Measurements from ENCODE around the gene INPP4B.

INPP4B gene

DNA sequence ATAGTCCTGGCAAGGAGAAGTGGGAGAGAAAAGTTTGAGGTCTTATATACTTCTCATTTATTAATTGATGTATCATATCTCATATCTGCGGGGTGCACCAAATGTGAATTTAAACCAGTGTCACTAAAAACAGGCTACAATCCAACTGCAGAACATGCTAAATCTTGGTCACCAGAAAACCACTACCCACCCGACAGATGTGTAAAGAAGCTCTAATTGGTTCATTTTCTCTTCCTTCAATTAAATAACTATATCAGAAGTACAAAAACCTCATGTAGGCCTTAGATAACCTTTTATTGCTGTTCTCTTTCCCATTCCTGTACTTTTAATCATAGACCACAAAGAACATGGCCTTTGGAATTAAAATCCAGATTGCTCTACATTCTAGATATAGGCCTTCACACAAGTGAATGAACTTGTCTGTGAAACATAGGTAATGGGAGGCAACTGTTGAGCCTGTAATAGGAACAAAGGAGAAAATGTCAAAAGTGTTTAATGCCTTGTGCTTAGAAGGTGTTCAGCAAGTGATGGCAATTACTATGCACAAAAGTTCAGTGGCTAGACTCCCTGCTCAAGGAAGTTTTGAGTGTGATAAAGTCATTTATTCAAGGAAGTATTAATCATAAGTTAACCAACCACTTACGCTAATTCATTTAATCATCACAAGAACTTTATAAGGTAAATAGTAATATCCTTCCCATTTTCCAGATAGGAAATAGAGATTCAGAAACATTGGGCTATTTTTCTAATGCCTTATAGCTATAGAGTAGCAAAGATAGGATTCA, 425.6 kb downstream of the INPP4B start:
- H2AFZ ChIP-seq (ENCODE audit: low read depth), result no peak overlapping the region
- H3K36me3 ChIP-seq (ENCODE audit: insufficient read depth), result no peaks in the 10 kb centered on the region
- no peaks in the 10 kb centered on the region for H4K20me1 ChIP-seq (ENCODE audit: insufficient read depth)
- H3K4me2 ChIP-seq, result no peak overlapping the region
- H3K79me2 ChIP-seq (ENCODE audit: insufficient read depth, low read depth), result no peaks in the 10 kb centered on the region
- H3K27ac ChIP-seq, result no peak overlapping the region
- TF ChIP-seq, protein P1, sequence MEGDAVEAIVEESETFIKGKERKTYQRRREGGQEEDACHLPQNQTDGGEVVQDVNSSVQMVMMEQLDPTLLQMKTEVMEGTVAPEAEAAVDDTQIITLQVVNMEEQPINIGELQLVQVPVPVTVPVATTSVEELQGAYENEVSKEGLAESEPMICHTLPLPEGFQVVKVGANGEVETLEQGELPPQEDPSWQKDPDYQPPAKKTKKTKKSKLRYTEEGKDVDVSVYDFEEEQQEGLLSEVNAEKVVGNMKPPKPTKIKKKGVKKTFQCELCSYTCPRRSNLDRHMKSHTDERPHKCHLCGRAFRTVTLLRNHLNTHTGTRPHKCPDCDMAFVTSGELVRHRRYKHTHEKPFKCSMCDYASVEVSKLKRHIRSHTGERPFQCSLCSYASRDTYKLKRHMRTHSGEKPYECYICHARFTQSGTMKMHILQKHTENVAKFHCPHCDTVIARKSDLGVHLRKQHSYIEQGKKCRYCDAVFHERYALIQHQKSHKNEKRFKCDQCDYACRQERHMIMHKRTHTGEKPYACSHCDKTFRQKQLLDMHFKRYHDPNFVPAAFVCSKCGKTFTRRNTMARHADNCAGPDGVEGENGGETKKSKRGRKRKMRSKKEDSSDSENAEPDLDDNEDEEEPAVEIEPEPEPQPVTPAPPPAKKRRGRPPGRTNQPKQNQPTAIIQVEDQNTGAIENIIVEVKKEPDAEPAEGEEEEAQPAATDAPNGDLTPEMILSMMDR (conservative IDR thresholded peaks at IDR 0.05; ENCODE audit: low read depth, low read length), result no peak
- no peak overlapping the region for H3K9ac ChIP-seq
- no peak overlapping the region for H3K4me3 ChIP-seq (IDR thresholded peaks at IDR 0.05; ENCODE audit: insufficient read depth, low read depth, low read length)
- H3K4me1 ChIP-seq (ENCODE audit: low read depth, poor library complexity, severe bottlenecking), result no peaks in the 10 kb centered on the region
- H3K27me3 ChIP-seq (ENCODE audit: insufficient read depth, low read depth), result no peaks in the 10 kb centered on the region

DNA sequence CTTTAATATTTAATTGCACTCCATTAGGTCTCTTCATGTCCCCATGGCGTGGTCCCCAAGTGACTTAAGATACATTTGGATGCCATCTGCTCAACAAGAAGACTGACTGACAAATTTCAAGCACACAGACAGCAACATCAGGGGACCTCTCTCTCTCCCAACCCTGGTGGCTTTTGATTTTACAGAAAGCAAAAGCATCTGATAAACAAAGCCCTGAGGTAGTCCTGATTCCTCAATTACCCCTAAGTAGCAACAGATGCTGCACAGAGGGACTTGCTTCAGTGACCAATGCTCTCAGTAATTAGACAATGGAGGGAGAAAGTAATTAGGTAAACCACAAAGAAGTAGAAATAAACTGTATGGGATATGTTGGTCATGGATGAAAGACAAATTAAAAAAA, 426.4 kb downstream of the INPP4B start:
- Histone ChIP-seq H2AFZ (ENCODE audit: low read depth) (no peak overlapping the region), H3K9ac (no peak overlapping the region), H4K20me1 (ENCODE audit: insufficient read depth) (no peaks in the 10 kb centered on the region), H3K4me3 (IDR thresholded peaks at IDR 0.05; ENCODE audit: insufficient read depth, low read depth, low read length) (no peak overlapping the region), H3K79me2 (ENCODE audit: insufficient read depth, low read depth) (no peaks in the 10 kb centered on the region), H3K4me2 (no peak overlapping the region), H3K36me3 (ENCODE audit: insufficient read depth) (no peaks in the 10 kb centered on the region), H3K27me3 (ENCODE audit: insufficient read depth, low read depth) (no peaks in the 10 kb centered on the region), H3K4me1 (ENCODE audit: low read depth, poor library complexity, severe bottlenecking) (no peaks in the 10 kb centered on the region), H3K27ac (no peak overlapping the region)
- TF ChIP-seq, protein P1 (conservative IDR thresholded peaks at IDR 0.05; ENCODE audit: low read depth, low read length), result no peak

DNA sequence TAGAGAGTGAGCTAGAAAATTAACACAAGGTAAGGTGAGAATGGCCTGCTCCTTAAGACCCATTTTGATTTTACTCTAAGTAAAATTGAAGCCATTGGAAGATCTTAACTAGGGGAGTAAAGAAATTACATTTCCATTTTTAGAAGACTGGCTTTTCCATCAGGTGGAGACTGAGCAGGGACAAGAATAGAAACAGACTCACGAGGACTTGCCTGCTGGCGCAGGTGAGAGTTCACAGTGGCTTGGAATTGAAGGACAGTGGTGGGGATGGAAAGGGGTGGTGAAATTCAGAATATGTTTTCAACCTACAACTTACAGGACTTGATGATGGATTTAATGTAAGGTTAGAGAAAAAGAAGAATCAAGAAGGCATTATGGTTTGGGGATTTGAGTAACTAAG, 427.4 kb downstream of the INPP4B start:
- Histone ChIP-seq H3K27ac (no peak overlapping the region), H3K27me3 (ENCODE audit: insufficient read depth, low read depth) (no peaks in the 10 kb centered on the region), H3K9ac (no peak overlapping the region), H3K4me1 (ENCODE audit: low read depth, poor library complexity, severe bottlenecking) (no peaks in the 10 kb centered on the region), H3K79me2 (ENCODE audit: insufficient read depth, low read depth) (no peaks in the 10 kb centered on the region), H3K4me3 (IDR thresholded peaks at IDR 0.05; ENCODE audit: insufficient read depth, low read depth, low read length) (no peak overlapping the region), H3K36me3 (ENCODE audit: insufficient read depth) (no peaks in the 10 kb centered on the region), H2AFZ (ENCODE audit: low read depth) (no peak overlapping the region), H4K20me1 (ENCODE audit: insufficient read depth) (no peaks in the 10 kb centered on the region), H3K4me2 (no peak overlapping the region)
- TF ChIP-seq, protein P1 (conservative IDR thresholded peaks at IDR 0.05; ENCODE audit: low read depth, low read length), result no peak

DNA sequence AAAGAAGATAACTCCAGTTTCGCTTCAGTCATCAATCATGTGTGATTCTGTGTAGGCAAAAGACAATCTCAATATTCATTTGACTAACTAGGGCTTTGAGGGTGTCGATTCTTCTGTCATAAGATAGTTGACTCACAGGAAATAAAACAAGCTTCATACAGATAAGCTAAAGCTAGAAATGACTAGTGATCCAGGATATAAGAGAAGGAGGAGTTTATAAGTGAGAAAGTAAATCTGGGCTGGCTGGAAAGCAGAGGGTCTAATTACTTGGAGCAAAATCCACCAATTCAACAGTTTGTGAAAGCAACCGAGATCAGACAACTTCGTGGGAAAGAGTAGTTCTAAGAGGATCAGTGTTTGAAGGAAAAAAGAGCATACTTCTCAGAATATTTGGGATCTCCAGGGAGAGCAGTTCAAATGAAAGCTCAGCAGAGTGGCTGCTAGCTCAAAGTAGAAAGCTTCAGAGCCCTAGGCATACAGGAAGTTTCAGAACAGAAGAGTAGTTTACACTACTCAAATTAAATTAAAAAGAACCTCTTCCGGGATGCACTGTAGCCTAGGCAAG, 429.3 kb downstream of the INPP4B start:
- no peaks in the 10 kb centered on the region for H3K79me2 ChIP-seq (ENCODE audit: insufficient read depth, low read depth)
- no peaks in the 10 kb centered on the region for H3K27me3 ChIP-seq (ENCODE audit: insufficient read depth, low read depth)
- H3K27ac ChIP-seq, result no peak overlapping the region
- no peaks in the 10 kb centered on the region for H3K36me3 ChIP-seq (ENCODE audit: insufficient read depth)
- no peaks in the 10 kb centered on the region for H3K4me1 ChIP-seq (ENCODE audit: low read depth, poor library complexity, severe bottlenecking)
- H3K9ac ChIP-seq, result no peak overlapping the region
- H3K4me3 ChIP-seq (IDR thresholded peaks at IDR 0.05; ENCODE audit: insufficient read depth, low read depth, low read length), result no peak overlapping the region
- H4K20me1 ChIP-seq (ENCODE audit: insufficient read depth), result no peaks in the 10 kb centered on the region
- TF ChIP-seq, protein P1 (conservative IDR thresholded peaks at IDR 0.05; ENCODE audit: low read depth, low read length), result no peak
- no peak overlapping the region for H2AFZ ChIP-seq (ENCODE audit: low read depth)
- no peak overlapping the region for H3K4me2 ChIP-seq

Measured in KMS-11 (cell line).